Measurements from ENCODE around the gene ADIG. TPM values are rescaled to one million over a fixed set of nuclear protein-coding genes. Genes with fewer than 3 reads are reported as not detected.

Gene ADIG
- total and polyA plus RNA-seq, 2 of the 13 experiments (the other 11 are each of a cell fraction or from before 2014, with no cell fraction given): 0.15 TPM; not detected in 1

DNA sequence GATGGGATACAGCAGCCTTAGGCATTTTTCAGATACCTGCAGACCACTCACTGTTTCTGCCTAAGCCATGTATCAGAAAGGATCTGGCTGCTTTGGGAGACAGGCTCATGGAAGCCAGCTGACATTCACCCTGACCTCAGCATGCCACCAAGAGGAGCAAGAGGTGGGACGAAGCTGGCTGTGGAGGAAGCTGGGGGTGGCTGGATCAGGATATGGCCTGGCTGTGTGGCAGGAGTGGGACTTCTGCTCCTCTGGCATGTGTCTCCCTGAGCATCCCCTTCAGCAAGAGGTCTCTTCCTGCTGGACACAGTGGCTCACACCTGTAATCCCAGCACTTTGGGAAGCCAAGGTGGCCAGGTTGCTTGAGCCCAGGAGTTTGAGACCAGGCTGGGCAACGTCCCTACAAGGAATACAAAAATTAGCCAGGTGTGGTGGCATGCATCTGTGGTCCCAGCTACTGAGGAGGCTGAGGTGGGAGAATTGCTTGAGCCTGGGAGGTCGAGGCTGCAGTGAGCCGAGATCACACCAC, 897 bp downstream of the ADIG start (continued):
- TF ChIP-seq, protein P1, sequence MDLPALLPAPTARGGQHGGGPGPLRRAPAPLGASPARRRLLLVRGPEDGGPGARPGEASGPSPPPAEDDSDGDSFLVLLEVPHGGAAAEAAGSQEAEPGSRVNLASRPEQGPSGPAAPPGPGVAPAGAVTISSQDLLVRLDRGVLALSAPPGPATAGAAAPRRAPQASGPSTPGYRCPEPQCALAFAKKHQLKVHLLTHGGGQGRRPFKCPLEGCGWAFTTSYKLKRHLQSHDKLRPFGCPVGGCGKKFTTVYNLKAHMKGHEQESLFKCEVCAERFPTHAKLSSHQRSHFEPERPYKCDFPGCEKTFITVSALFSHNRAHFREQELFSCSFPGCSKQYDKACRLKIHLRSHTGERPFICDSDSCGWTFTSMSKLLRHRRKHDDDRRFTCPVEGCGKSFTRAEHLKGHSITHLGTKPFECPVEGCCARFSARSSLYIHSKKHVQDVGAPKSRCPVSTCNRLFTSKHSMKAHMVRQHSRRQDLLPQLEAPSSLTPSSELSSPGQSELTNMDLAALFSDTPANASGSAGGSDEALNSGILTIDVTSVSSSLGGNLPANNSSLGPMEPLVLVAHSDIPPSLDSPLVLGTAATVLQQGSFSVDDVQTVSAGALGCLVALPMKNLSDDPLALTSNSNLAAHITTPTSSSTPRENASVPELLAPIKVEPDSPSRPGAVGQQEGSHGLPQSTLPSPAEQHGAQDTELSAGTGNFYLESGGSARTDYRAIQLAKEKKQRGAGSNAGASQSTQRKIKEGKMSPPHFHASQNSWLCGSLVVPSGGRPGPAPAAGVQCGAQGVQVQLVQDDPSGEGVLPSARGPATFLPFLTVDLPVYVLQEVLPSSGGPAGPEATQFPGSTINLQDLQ (CRISPR knock-in tag; IDR thresholded peaks at IDR 0.05): peak; percentile 41; the same call in 1 of the 2 replicates
- peak; percentile 84; the same call in 1 of the 2 replicates for TF ChIP-seq ZNF572 (CRISPR knock-in tag; IDR thresholded peaks at IDR 0.05)
- 0 out of 2 replicates have a peak, but pooled peaks have one; percentile 52 for TF ChIP-seq EEA1 (CRISPR knock-in tag; IDR thresholded peaks at IDR 0.05; ENCODE audit: borderline replicate concordance)
- peak; percentile 44; the same call in 1 of the 2 replicates for TF ChIP-seq ZBTB7A (CRISPR knock-in tag; IDR thresholded peaks at IDR 0.05)
- no peak for TF ChIP-seq ZNF20 (CRISPR knock-in tag; IDR thresholded peaks at IDR 0.05)
- TF ChIP-seq, protein P2, sequence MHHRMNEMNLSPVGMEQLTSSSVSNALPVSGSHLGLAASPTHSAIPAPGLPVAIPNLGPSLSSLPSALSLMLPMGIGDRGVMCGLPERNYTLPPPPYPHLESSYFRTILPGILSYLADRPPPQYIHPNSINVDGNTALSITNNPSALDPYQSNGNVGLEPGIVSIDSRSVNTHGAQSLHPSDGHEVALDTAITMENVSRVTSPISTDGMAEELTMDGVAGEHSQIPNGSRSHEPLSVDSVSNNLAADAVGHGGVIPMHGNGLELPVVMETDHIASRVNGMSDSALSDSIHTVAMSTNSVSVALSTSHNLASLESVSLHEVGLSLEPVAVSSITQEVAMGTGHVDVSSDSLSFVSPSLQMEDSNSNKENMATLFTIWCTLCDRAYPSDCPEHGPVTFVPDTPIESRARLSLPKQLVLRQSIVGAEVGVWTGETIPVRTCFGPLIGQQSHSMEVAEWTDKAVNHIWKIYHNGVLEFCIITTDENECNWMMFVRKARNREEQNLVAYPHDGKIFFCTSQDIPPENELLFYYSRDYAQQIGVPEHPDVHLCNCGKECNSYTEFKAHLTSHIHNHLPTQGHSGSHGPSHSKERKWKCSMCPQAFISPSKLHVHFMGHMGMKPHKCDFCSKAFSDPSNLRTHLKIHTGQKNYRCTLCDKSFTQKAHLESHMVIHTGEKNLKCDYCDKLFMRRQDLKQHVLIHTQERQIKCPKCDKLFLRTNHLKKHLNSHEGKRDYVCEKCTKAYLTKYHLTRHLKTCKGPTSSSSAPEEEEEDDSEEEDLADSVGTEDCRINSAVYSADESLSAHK (CRISPR knock-in tag; IDR thresholded peaks at IDR 0.05; ENCODE audit: borderline replicate concordance): no peak
- TF ChIP-seq JUND (CRISPR knock-in tag; IDR thresholded peaks at IDR 0.05): 0 out of 2 replicates have a peak, but pooled peaks have one; percentile 21
- TF ChIP-seq, protein P3, sequence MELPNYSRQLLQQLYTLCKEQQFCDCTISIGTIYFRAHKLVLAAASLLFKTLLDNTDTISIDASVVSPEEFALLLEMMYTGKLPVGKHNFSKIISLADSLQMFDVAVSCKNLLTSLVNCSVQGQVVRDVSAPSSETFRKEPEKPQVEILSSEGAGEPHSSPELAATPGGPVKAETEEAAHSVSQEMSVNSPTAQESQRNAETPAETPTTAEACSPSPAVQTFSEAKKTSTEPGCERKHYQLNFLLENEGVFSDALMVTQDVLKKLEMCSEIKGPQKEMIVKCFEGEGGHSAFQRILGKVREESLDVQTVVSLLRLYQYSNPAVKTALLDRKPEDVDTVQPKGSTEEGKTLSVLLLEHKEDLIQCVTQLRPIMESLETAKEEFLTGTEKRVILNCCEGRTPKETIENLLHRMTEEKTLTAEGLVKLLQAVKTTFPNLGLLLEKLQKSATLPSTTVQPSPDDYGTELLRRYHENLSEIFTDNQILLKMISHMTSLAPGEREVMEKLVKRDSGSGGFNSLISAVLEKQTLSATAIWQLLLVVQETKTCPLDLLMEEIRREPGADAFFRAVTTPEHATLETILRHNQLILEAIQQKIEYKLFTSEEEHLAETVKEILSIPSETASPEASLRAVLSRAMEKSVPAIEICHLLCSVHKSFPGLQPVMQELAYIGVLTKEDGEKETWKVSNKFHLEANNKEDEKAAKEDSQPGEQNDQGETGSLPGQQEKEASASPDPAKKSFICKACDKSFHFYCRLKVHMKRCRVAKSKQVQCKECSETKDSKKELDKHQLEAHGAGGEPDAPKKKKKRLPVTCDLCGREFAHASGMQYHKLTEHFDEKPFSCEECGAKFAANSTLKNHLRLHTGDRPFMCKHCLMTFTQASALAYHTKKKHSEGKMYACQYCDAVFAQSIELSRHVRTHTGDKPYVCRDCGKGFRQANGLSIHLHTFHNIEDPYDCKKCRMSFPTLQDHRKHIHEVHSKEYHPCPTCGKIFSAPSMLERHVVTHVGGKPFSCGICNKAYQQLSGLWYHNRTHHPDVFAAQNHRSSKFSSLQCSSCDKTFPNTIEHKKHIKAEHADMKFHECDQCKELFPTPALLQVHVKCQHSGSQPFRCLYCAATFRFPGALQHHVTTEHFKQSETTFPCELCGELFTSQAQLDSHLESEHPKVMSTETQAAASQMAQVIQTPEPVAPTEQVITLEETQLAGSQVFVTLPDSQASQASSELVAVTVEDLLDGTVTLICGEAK (IDR thresholded peaks at IDR 0.05): no peak
- TF ChIP-seq, protein P3 (CRISPR knock-in tag; IDR thresholded peaks at IDR 0.05): 0 out of 2 replicates have a peak, but pooled peaks have one; percentile 22
- 0 out of 2 replicates have a peak, but pooled peaks have one; percentile 63 for TF ChIP-seq ZNF607 (CRISPR knock-in tag; IDR thresholded peaks at IDR 0.05; ENCODE audit: borderline replicate concordance)
- peak; percentile 40; the same call in 1 of the 2 replicates for TF ChIP-seq SPEN (CRISPR knock-in tag; IDR thresholded peaks at IDR 0.05; ENCODE audit: low read depth)
- TF ChIP-seq MTF2 (CRISPR knock-in tag; IDR thresholded peaks at IDR 0.05; ENCODE audit: borderline replicate concordance): no peak
- peak; percentile 83 for TF ChIP-seq ZNF891 (CRISPR knock-in tag; IDR thresholded peaks at IDR 0.05)
- 0 out of 2 replicates have a peak, but pooled peaks have one; percentile 47 for TF ChIP-seq KLF13 (CRISPR knock-in tag; IDR thresholded peaks at IDR 0.05)
- 0 out of 2 replicates have a peak, but pooled peaks have one; percentile 59 for TF ChIP-seq ZNF737 (CRISPR knock-in tag; IDR thresholded peaks at IDR 0.05; ENCODE audit: borderline replicate concordance)

All from HepG2 (cell line).